ENCODE data around the gene INSYN1.
"Not testable (repeated sequence)": the region's sequence is repeated elsewhere in the genome, so short reads cannot be mapped to it uniquely, and the experiment has no call there.

INSYN1 gene

DNA sequence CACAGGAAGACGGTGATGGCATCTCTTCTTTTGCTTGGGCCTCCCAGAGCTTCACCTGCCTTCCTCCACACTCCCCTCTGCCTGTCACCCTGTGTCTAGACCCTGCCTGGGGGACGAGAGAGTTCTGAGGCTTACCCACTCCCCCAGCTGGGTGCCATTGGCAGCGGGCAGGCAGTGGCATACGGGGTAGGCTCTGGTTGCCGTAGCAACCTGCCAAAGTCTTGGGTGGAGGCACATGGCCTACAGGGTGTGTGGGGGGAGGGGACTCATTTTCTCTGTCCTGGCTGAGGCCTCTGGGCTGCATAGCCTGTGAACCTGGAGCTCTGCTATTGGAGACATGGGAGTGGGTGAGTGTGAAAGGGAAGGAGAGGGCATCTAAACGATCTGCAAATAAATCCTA lies 4.4 kb downstream of the INSYN1 start:
- DNase-seq: no peak

GRCh38 chr15:73747847-73748590 lies 5.1 kb downstream of the INSYN1 start:
- no peak for DNase-seq

- no peak for DNase-seq
These were observed 6.3 kb downstream of the INSYN1 start for GRCh38 chr15:73746883-73747282.

GRCh38 chr15:73746261-73746660 lies 6.9 kb downstream of the INSYN1 start:
- DNase-seq: no peak

GRCh38 chr15:73745073-73745472 lies 8.1 kb downstream of the INSYN1 start:
- no peak for DNase-seq

GRCh38 chr15:73744293-73744692 lies 8.9 kb downstream of the INSYN1 start:
- DNase-seq: no peak

- DNase-seq: no peak
These were observed 11.8 kb downstream of the INSYN1 start for GRCh38 chr15:73741321-73741836.

DNA sequence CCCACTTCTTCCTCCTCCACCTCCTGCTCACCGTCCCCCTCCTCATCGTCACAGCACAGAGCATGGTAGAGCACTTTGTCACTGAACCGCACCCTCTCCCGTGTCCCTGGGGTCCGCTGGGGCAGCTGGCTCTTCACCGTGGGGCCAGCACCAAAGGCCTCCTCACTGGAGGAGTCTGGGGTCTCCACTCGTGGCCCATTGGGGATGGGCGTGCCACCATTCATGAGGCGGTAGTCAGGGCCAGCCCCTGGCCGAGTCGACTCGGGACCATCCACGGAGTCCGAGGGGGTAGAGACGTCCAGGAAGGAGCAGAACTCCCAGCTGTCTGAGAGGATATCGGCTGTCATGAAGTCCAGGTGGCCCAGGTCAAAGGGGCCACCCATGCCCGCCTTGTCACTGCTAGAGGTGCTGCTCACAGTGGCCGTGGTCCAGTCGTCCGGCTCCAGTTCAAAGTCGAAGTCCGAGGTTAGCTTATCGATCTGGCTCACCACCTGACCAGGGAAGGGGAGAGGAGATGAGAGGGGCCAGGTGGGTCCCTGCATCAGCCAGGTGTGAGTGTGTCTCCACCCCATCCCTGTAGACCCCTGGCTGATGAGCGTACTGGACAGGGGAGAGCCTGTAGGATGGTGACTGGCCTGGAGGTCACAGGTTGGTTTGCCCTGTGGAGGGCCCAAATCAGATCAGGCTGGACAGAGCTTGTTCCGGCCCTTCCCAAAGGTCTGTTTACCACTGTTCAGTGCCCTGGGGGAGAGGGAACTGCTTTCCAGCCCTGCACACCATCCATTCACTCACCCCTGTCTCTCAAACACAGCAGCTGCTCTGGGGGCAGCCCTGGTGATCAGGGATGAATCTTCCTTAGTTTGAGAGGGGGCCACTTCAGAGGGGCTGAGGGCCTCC lies 12.8 kb downstream of the INSYN1 start:
- DNase-seq: no peak

DNA sequence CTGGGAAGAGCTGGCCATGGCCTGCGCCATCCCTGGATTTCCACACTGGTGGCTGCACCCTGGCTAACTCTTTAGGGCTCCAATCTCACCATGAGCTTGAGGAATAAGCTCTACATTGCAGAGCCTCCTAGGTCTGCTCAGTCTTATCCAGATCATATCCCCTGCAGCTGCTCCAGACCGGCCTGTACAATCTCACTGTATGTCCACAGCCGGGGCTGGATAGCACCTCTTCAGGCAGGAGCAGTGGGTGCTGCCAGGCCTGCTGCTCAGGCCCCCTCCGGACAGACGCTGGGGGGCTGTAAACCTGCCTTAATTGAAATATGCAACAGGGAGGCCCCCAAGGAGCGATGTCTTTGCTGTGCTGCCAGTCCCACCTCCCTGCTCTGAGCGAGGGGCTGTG lies 15.6 kb downstream of the INSYN1 start:
- DNase-seq: no peak

- no peak for DNase-seq
These were observed 20.2 kb downstream of the INSYN1 start for GRCh38 chr15:73732930-73733329.

DNA sequence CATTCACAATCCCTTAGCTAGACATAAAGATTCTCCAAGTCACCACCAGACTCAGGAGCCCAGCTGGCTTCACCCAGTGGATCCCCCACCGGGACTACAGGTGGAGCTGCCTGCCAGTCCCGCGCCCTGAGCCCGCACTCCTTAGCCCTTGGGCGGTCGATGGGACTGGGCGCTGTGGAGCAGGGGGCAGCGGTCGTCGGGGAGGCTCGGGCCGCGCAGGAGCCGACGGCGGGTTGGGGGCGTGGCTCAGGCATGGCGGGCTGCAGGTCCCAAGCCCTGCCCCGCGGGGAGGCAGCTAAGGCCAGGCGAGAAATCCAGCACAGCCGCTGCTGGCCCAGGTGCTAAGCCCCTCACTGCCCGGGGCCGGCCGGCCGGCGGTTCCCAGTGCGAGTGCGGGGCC lies 21.1 kb downstream of the INSYN1 start:
- not testable (repeated sequence) for DNase-seq

- no peak for DNase-seq
These were observed 25.7 kb downstream of the INSYN1 start for GRCh38 chr15:73727330-73727976.

- no peak for DNase-seq
These were observed 28.9 kb downstream of the INSYN1 start for GRCh38 chr15:73724212-73724611.

GRCh38 chr15:73723191-73723590 lies 30.0 kb downstream of the INSYN1 start:
- DNase-seq: no peak

DNA sequence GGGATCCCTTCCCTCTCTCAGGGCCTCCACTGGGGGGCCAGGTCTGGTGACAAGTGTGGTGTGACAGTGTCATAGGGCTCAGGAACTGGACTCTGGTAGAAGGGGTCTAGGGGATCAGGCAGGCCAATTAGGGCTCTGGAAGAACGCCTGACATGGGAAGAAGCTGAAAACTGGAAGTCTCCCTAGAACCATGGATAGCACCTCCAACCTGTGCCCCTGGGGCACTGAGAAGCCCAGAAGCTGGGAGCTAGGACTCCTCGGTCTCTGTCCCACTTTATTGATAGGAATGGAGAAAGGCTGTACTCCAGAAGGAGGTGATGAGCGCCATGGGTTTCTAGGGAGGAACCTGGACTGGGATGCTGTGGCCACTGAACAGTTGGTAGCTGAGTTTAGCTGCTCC lies 30.7 kb downstream of the INSYN1 start:
- DNase-seq: no peak

GRCh38 chr15:73718694-73719093 lies 34.5 kb downstream of the INSYN1 start:
- no peak for DNase-seq

- no peak for DNase-seq
These were observed 35.3 kb downstream of the INSYN1 start for GRCh38 chr15:73717802-73718201.

- DNase-seq: no peak
These were observed 35.9 kb downstream of the INSYN1 start for GRCh38 chr15:73717206-73717605.

DNA sequence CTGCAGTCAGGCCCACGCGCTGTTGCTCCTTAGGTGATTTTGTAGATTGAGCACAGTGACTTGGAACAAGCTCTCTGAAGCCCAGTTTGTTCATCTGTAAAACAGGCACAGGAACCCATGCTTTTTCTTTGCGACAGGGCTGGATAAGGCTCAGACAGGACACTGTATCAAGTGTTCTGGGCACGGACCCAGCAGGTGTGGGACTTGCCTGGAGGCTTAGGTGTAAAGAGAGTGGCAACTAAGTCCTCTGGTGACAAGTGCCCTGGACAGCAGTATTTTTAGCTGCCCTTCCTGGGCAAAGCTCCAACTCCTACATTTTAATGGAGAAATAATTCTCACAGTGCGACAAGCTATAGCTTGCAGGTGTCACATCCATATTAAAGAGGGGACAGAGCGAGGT lies 36.7 kb downstream of the INSYN1 start:
- no peak for DNase-seq

DNA sequence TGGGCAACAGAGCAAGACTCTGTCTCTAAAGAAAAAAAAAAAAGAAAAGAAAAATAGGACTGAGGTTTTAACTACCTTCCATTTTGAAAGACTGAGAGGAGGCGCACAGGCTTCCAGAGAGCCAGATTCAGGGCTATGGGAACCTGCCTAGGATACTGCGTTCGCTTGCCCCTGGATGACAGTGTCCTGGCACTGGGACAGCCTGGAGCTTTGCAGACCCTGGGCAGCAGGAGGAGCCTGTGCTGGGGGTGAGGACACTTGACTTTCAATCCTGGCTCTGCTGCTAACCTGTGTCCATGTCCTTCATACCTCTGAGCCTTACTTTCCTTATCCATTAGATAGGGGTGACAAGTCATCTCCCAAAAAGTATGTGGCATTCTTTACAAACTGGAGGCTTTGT lies 37.7 kb downstream of the INSYN1 start:
- no peak for DNase-seq

DNA sequence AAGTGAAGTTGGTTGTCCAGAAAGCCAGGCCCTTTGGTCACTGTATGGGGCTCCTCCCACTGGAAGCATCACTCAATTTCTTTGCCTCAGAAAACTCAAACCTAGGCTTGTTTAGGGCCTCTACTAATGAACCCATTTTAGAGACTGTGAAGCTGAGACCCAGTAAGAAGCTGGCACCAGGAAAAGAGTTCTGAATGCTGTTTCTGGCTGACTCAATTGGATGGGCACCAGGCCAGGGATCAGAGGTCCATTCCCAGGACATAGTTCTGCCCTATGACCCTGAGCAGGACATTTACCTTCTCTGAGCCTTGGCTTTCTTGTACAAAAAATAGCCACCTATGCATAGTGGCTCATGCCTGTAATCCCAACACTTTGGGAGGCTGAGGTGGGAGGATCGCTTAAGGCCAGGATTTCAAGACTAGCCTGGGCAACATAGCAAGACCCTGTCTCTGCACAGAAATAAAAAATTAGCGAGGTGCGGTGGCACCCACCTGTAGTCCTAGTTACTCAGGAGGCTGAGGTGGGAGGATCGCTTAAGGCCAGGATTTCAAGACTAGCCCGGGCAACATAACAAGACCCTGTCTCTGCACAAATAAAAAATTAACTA lies 38.4 kb downstream of the INSYN1 start:
- DNase-seq: no peak

- DNase-seq: no peak
These were observed 41.0 kb downstream of the INSYN1 start for GRCh38 chr15:73712107-73712506.

DNA sequence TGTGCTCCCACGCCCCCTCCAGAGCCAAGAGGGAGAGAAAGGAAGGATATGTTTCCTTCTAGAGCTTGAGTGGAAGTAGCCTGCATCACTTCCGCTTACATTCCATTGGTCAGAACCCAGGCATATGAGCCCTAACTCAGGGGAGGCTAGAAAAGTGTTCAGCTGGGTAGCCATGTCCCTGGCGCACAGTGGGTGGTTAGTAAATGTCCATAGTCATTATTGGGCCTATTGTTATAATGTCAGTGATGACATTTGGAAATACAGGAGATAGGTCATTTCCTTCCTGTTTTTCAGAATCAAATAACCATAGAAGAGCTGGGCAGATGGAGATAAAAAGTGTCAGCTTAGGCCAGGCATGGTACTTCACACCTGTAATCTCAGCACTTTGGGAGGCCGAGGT lies 41.6 kb downstream of the INSYN1 start:
- no peak for DNase-seq
